Caco-2 (cell line): Measurements from ENCODE around the gene LRRC4C. TPM values are rescaled to one million over a fixed set of nuclear protein-coding genes. Genes with fewer than 3 reads are reported as not detected.

Source experiments
- BruUV-seq: library from RNA; stranded (reverse); fragments of 400-500 nt; replicated peaks from 2 replicates; lab custom pipeline; 2021; lab: Mats Ljungman, UMichigan
- CTCF ChIA-PET: fragments of 300-600 bp; sonication (Branson Sonifier 250); formaldehyde crosslinking; loops from one replicate; lab custom pipeline; 2022; ENCODE audit warnings: antibody characterized with exemption; lab: Charles Lee
- POLR2A ChIA-PET: fragments of 300-600 bp; sonication (Branson Sonifier 250); formaldehyde crosslinking; loops from one replicate; lab custom pipeline; 2022; ENCODE audit warnings: antibody characterized with exemption; lab: Charles Lee
- DNase-seq, 2 experiments: peaks; one replicate each; pipeline versions ENCODE4 v3.0.0 to v3.0.0-alpha.2; 2020 to 2022
- H3K27me3 ChIP-seq: replicated peaks from 2 replicates; pipeline ENCODE4 v1.6.0; 2011; ENCODE audit warnings: low read length; ENCODE audit not compliant: control insufficient read depth, insufficient read depth
- H3K36me3 ChIP-seq: 2 replicates; pipeline ENCODE4 v1.5.1; 2011; ENCODE audit warnings: low read length; ENCODE audit not compliant: control insufficient read depth, insufficient read depth
- H3K4me1 ChIP-seq: fragments of 250-450 bp; sonication (Bioruptor Pico); 2 replicates; pipeline ENCODE4 v1.5.1; 2020; ENCODE audit warnings: mild to moderate bottlenecking
- H3K4me3 ChIP-seq: 2 replicates; pipeline ENCODE4 v1.5.1; 2011; ENCODE audit warnings: low read depth, mild to moderate bottlenecking, control low read depth, low read length
- H3K9me3 ChIP-seq: fragments of 250-450 bp; sonication (Bioruptor Pico); 2 replicates; pipeline ENCODE4 v1.5.1; 2020; ENCODE audit warnings: mild to moderate bottlenecking, moderate library complexity
- H3K27ac Mint-ChIP-seq: one replicate; pipeline ENCODE4 v1.8.0; 2022; ENCODE audit warnings: mixed read lengths; ENCODE audit not compliant: unreplicated experiment
- H3K27me3 Mint-ChIP-seq: one replicate; pipeline ENCODE4 v1.8.0; 2022; ENCODE audit warnings: mixed read lengths; ENCODE audit not compliant: insufficient read depth, unreplicated experiment
- H3K36me3 Mint-ChIP-seq: one replicate; pipeline ENCODE4 v1.8.0; 2022; ENCODE audit warnings: mild to moderate bottlenecking, mixed read lengths; ENCODE audit not compliant: insufficient read depth, unreplicated experiment
- H3K4me1 Mint-ChIP-seq: one replicate; pipeline ENCODE4 v1.8.0; 2022; ENCODE audit warnings: low read depth, mixed read lengths; ENCODE audit not compliant: unreplicated experiment
- H3K4me3 Mint-ChIP-seq: one replicate; pipeline ENCODE4 v1.8.0; 2022; ENCODE audit warnings: mild to moderate bottlenecking, moderate library complexity, mixed read lengths; ENCODE audit not compliant: unreplicated experiment
- H3K9me3 Mint-ChIP-seq: one replicate; pipeline ENCODE4 v1.8.0; 2022; ENCODE audit warnings: mixed read lengths; ENCODE audit not compliant: unreplicated experiment
- CTCF ChIP-seq, 2 experiments: fragments of 200-600 bp in 1 of 2; IDR thresholded peaks; 1 replicate in 1 of 2; 2 replicates in 1 of 2; pipeline versions ENCODE4 v1.5.1 to v1.8.0; 2011 to 2022; ENCODE audit warnings: antibody characterized with exemption in 1 of 2, control low read depth in 1 of 2, inconsistent platforms in 1 of 2, low read depth in 1 of 2, low read length in 1 of 2, mild to moderate bottlenecking in 1 of 2, moderate library complexity in 1 of 2; ENCODE audit not compliant: insufficient read depth in 1 of 2, severe bottlenecking in 1 of 2, unreplicated experiment in 1 of 2
- intact Hi-C: fragments of 100-400 bp; cut with micrococcal nuclease; formaldehyde crosslinking; loops from one replicate; pipeline ENCODE4 v1.10.0; 2022; ENCODE audit not compliant: unreplicated experiment
- total RNA-seq: library from RNA; stranded (reverse); gene quantifications from 2 replicates; pipeline ENCODE4 v1.2.3, GENCODE V29; 2022

LRRC4C gene
- total RNA-seq, 1 experiment from 2014 or later: not detected

DNA sequence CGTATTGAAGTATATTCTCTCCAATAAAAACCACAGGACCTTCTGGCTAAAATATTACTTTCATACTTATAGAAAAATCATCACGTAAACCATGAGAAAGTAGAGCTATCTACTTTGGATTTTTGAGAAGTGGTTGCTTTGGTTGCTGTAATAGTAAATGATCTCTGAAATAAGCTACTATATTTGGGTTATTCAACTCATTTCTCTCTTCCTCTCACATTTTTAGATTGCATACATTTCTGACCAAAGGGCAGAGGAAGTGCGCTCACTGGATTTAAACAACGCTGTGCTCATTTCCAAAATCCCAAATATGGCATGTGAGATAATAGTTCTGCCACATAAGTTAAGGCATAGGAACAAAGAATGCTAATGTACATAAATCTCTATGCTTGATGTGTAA lies 357.0 kb downstream of the LRRC4C start:
- no peak overlapping the region for H3K4me3 Mint-ChIP-seq
- Histone ChIP-seq H3K4me1 (no peaks in the 10 kb centered on the region), H3K9me3 (no peaks in the 10 kb centered on the region), H3K36me3 (no peaks in the 10 kb centered on the region), H3K4me3 (no peak overlapping the region), H3K27me3 (no peaks in the 10 kb centered on the region)
- no peak overlapping the region for H3K27ac Mint-ChIP-seq
- no peaks in the 10 kb centered on the region for H3K4me1 Mint-ChIP-seq
- intact Hi-C loops: no loop called here
- BruUV-seq: no TSS peak
- no peak for DNase-seq
- no peaks in the 10 kb centered on the region for H3K9me3 Mint-ChIP-seq
- no peaks in the 10 kb centered on the region for H3K27me3 Mint-ChIP-seq
- H3K36me3 Mint-ChIP-seq: no peaks in the 10 kb centered on the region
- TF ChIP-seq CTCF (IDR thresholded peaks at IDR 0.05; ENCODE audit: insufficient read depth in 1 of 2, low read depth in 1 of 2, low read length in 1 of 2, severe bottlenecking in 1 of 2, unreplicated experiment in 1 of 2): no peak
- ChIA-PET CTCF (no interaction called here), POLR2A (no interaction called here)

- Histone ChIP-seq H3K4me1 (no peaks in the 10 kb centered on the region), H3K36me3 (no peaks in the 10 kb centered on the region), H3K27me3 (no peaks in the 10 kb centered on the region), H3K4me3 (no peak overlapping the region), H3K9me3 (no peaks in the 10 kb centered on the region)
- DNase-seq: no peak
- no TSS peak for BruUV-seq
- ChIA-PET POLR2A (no interaction called here), CTCF (no interaction called here)
- H3K27ac Mint-ChIP-seq: no peak overlapping the region
- TF ChIP-seq CTCF (IDR thresholded peaks at IDR 0.05; ENCODE audit: insufficient read depth in 1 of 2, low read depth in 1 of 2, low read length in 1 of 2, severe bottlenecking in 1 of 2, unreplicated experiment in 1 of 2): no peak
- no peaks in the 10 kb centered on the region for H3K27me3 Mint-ChIP-seq
- no peaks in the 10 kb centered on the region for H3K36me3 Mint-ChIP-seq
- no peaks in the 10 kb centered on the region for H3K4me1 Mint-ChIP-seq
- no peak overlapping the region for H3K4me3 Mint-ChIP-seq
- intact Hi-C loops: no loop called here
- H3K9me3 Mint-ChIP-seq: no peaks in the 10 kb centered on the region
Measured at GRCh38 chr11:41099654-41100053, 359.8 kb downstream of the LRRC4C start.

DNA sequence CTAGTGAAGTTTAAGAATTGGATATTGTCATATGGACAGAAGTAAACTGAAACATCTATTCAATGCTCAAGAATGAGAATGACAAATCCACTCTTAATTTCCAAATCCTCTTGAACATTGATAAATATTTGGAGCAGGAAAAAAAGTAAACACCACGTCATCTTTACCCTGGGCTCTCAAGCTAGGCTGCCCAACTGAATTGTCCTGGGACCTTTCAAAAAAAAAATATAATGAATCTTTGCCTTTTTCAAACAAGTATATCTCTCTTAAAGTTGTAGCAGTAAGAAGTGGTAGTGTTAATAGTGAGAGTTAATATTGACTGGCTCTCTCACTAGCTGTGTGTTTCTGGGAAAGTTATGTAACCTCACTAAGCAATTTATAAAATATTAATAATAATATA lies 374.3 kb downstream of the LRRC4C start:
- intact Hi-C loops: no loop called here
- Mint-ChIP-seq H3K36me3 (no peaks in the 10 kb centered on the region), H3K27ac (no peak overlapping the region), H3K4me3 (no peak overlapping the region), H3K9me3 (no peaks in the 10 kb centered on the region), H3K27me3 (peaks cover 4% of the 10 kb centered on the region), H3K4me1 (no peaks in the 10 kb centered on the region)
- Histone ChIP-seq H3K4me1 (no peaks in the 10 kb centered on the region), H3K36me3 (no peaks in the 10 kb centered on the region), H3K9me3 (no peaks in the 10 kb centered on the region), H3K27me3 (no peaks in the 10 kb centered on the region), H3K4me3 (no peak overlapping the region)
- BruUV-seq: no TSS peak
- ChIA-PET POLR2A (no interaction called here), CTCF (no interaction called here)
- TF ChIP-seq CTCF (IDR thresholded peaks at IDR 0.05; ENCODE audit: insufficient read depth in 1 of 2, low read depth in 1 of 2, low read length in 1 of 2, severe bottlenecking in 1 of 2, unreplicated experiment in 1 of 2): no peak
- DNase-seq: no peak
